ENCODE measurements around the gene PLA2G2F.
"Not testable (repeated sequence)": the region's sequence is repeated elsewhere in the genome, so short reads cannot be mapped to it uniquely, and the experiment has no call there.

DNA sequence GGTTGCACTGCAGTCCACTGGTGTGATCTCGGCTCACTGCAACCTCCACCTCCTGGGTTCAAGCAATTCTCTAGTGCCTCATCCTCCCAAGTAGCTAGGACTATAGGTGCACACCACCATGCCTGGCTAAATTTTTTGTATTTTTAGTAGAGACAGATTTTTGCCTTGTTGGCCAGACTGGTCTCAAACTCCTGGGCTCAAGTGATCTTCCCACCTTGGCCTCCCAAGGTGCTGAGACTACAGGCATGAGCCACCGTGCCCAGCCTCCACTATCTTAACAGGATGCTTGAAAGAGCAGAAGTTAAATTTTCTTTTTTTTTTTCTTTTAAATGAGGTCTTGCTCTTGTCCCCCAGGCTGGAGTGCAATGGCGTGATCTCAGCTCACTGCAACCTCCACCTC is 8.6 kb upstream of the PLA2G2F start:
- not testable (repeated sequence) for TF ChIP-seq CTCF, POLR2A (IDR thresholded peaks at IDR 0.05)

Data from right lobe of liver (tissue), 4 donors.